Measurements from ENCODE around the gene POLR2F.
"Not testable (repeated sequence)": the region's sequence is repeated elsewhere in the genome, so short reads cannot be mapped to it uniquely, and the experiment has no call there.

POLR2F gene

DNA sequence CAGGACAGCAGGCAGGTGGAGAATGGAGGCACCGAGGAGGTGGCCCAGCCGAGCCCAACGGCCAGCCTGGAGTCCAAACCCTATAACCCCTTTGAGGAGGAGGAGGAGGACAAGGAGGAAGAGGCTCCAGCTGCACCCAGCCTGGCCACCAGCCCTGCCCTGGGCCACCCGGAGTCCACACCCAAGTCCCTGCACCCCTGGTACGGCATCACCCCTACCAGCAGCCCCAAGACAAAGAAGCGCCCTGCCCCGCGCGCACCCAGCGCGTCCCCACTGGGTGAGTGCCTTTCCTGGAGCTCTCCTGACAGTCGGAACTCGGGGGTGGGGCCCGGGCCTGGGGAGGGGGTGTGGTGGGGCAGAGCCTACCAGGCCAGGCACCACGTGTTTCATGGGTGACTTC, 27.7 kb upstream of the POLR2F start:
- no peak for DNase-seq (ENCODE audit: low spot score)

- DNase-seq (ENCODE audit: low spot score): no peak
Observed at GRCh38 chr22:37926358-37926757, 27.1 kb upstream of the POLR2F start.

DNA sequence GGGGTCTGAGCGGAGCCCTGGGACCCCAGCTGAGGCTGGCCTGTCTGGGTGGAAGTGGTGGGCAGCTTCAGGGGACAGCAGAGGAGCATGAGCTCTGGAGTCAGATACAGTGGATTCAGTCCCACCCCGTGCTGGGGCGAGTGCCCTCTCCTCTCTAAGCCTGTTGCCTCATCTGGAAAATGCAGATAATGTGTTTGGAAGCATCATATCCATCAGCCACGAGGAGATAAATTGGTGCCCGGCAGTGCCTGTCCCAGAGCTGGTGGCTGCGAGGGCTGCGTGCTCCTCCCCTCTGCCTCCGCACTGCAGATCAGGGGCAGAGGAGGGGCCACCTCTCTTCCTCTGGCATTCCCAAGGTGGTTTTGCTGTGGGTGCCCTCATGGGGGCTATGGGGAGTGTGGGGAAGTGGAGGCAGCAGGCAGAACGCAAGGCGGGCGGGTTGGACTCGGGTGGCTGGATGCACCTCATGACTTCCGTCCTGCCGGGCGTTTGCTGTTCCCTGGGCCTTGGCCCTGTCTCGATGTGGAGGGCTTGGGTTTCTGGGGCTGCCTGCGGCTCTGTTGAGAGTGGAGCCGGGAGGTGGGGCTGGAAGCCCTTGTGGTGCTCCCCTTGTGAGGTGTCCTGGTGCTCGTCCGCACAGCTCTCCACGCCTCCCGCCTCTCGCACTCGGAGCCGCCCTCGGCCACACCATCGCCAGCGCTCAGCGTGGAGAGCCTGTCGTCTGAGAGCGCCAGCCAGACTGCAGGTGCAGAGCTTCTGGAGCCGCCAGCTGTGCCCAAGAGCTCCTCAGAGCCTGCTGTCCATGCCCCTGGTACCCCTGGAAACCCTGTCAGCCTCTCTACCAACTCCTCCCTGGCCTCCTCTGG, 26.5 kb upstream of the POLR2F start:
- no peak for DNase-seq (ENCODE audit: low spot score)

- DNase-seq (ENCODE audit: low spot score): no peak
Observed at GRCh38 chr22:37927637-37927936, 25.9 kb upstream of the POLR2F start.

DNA sequence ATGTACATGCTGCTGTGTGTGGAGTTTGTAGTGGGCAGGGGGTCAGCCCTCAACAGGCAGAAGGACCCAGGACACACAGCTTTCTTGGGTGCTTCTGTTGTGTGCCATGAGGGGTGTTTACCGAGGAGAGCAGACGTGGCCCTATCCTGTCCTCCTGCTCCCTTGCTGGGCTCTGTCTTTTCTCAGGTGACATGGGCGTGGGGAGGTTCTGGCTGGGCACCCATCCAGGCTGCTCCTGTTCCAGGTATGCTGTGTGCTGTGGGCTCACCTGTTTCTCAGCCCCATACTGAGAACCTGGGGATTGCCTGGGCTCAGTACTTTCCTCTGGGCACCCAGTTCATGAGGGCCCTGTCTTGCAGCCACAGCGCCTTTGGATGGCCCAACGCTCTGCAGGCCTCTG, 24.1 kb upstream of the POLR2F start:
- no peak for DNase-seq (ENCODE audit: low spot score)

- no peak for DNase-seq (ENCODE audit: low spot score)
Observed at GRCh38 chr22:37930270-37930951, 23.1 kb upstream of the POLR2F start.

DNA sequence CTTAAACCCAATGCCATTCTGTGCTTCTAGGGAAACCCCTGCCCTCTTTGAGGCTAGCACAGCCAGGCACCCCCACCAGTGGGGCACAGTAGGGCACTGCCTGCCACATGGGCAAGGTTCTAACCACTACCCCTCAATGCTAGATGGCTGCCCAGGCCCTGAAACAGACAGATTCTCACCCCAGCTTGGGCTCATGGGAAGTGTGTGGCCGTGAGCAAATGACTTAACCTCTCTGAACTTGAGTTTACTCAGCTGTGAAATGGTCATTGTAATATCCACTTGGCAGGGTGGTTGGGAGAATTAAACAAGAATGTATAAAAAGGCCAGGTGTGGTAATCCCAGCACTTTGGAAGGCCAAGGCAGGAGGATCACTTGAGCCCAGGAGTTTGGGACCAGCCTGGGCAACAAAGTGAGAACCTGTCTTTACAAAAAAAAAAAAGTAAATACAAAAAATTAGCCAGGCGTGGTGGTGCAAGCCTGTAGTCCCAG, 22.5 kb upstream of the POLR2F start:
- DNase-seq (ENCODE audit: low spot score): no peak

DNA sequence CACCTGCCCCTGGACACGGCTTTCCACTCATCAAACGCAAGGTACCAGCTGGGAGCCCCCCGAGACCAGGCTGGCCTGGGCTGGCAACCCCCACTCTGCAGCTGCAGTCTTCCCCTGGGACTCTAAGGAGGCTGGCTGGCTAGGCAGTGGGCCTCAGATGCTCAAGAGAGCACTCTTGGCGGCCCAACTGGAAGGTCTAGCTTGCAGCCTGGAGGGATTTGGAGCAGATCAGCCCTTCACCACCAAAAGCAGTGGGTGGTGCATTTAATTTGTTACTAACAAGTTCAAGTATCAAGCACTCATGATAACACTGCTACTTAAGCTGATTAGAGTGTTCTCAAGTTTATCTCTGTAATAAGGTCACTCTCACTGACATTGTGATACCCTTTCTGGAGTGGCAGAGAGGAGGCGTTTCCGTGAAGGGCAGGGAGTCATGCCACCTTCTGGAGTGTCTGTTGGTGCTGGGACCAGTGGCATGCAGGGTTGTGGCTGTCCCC, 21.6 kb upstream of the POLR2F start:
- no peak for DNase-seq (ENCODE audit: low spot score)

- DNase-seq (ENCODE audit: low spot score): no peak
Observed at GRCh38 chr22:37932401-37932800, 21.1 kb upstream of the POLR2F start.

DNA sequence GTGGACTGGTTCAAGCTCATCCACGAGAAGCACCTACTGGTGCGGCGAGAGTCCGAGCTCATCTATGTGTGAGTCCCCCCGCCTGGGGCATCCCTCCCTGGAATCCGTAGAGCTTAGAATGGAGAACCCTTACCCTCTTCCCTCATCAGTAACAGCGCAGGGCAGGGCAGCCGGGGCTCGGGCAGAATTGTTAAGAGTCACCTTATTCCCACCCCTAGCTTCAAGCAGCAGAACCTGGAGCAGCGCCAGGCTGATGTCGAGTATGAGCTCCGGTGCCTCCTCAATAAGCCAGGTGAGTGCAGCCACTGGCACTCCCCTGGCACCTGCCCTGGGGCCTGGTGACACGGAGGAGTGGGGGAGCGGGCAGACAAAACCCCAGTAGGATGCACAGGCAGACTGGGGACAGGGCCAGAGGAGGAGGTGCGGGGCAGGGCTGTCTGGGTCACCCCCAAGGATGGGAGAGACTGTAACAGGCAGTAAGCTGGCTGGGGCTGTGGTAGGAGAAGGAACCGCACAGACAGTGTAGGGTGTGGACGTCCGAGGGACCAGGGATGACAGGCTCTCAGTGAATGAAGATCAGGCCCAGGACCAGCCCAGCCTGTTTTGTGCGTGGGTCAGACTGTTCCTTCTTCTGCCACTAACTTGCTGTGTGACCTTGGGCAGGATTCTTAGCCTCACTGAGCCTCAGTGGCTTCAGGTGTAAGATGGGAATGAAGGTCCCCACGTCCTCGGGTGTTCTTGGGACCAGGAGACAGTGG, 20.5 kb upstream of the POLR2F start:
- no peak for DNase-seq (ENCODE audit: low spot score)

GRCh38 chr22:37933711-37934376, 19.7 kb upstream of the POLR2F start:
- peak; percentile 87 for DNase-seq (ENCODE audit: low spot score)

GRCh38 chr22:37940698-37941376, 12.7 kb upstream of the POLR2F start:
- no peak for DNase-seq (ENCODE audit: low spot score)

DNA sequence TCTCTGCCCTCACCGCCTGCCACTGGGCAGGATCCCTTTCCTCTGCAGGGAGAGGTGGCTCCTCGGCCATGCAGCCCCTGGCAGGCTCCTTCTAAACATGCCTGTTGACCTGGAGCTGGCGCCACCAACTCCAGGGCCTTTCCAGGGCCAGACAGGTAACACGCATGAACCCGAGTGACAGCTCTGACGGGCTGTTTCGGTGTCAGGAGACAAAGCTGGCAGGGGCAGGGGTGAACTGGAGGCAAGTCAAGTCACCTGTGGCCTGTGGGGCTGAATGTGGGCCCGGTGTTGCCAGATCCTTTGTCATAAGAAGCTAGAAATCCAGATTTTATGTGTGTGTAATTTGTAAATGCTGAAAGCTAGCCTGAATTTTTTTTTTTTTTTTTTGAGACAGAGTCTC, 11.4 kb upstream of the POLR2F start:
- DNase-seq (ENCODE audit: low spot score): no peak

DNA sequence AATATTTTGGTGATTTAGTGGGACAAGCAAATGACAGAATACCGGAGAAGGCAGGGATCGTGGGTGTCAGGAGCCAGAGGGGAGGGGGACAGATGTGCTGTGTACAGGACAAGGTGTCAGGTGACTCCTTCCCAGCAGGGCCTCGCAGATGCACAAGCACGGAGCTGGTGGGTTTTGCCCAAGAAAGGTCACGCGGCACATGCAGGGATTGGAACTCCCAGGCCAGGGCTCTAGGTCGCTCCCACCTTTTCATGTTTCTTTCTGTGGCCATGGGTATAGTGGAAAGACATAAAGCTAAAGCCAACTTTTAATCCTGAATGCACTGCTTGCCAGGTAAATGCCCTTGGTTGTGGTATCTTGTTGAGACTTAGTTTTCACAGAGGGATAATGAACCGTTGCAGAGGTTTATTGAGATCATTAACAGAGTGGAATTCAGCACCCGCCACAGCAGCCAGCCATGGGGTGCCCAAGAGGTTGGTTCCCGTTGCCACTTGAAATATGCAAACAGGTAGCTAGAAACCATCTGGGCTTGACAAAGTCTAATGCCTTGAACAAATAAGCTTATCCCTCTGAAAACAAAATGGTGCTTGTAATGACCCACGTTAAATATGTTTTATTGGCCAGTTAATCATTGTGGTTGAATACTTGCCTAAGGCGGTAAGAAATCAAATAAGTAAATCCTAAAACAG, 10.2 kb upstream of the POLR2F start:
- no peak for DNase-seq (ENCODE audit: low spot score)

GRCh38 chr22:37943825-37944198, 9.7 kb upstream of the POLR2F start:
- DNase-seq (ENCODE audit: low spot score): no peak

DNA sequence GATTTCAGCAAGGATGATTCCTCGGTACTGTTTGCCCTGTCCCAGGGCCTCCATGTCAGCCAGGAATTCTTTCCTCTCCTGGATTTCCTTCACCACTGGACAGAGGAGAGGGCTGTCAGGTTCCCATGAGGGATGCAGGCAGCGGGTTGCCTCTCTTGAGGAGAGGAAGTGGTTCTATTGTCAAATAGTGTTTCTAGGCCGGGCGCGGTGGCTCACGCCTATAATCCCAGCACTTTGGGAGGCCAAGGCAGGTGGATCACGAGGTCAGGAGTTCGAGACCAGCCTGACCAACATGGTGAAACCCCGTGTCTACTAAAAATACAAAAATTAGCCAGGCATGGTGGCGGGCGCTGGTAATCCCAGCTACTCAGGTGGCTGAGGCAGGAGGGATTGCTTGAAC, 9.1 kb upstream of the POLR2F start:
- DNase-seq (ENCODE audit: low spot score): not testable (repeated sequence)

DNA sequence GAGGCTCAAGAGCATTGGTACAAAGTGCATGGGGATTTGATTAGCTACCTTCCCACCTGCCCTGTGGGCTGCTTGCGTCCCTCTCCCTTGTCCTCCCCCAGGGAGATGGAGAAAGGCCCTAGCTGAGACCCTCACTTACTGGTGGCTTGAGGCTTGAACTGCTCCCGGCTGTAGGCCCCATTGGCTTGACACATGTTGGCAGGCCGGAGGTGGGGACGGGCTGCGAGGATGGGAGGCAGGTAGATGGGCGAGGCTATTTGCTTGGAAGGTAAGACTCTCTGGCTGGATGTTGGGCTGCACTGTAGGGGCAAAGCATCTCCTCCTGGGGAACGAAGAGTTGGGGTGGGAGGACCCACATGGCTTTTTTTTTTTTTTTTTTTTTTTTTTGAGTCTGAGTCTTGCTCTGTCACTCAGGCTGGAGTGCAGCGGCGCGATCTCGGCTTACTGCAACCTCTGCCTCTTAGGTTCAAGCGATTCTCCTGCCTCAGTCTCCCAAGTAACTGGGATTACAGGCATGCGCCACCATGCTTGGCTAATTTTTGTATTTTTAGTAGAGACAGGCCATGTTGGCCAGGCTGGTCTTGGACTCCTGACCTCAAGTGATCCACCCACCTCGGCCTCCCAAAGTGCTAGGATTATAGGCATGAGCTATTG, 6.2 kb upstream of the POLR2F start:
- not testable (repeated sequence) for DNase-seq (ENCODE audit: low spot score)

- DNase-seq (ENCODE audit: low spot score): no peak
Observed at GRCh38 chr22:37951305-37951704, 2.2 kb upstream of the POLR2F start.

GRCh38 chr22:37952629-37953028, 870 bp upstream of the POLR2F start:
- DNase-seq (ENCODE audit: low spot score): not testable (repeated sequence)

GRCh38 chr22:37953062-37953436, 450 bp upstream of the POLR2F start:
- no peak for DNase-seq (ENCODE audit: low spot score)

Measured in activated CD4-positive, alpha-beta T cell treated with anti-CD3 and anti-CD28 coated beads, Interleukin-2, Interleukin-4, amounts not matched to agents 100 ng/mL and 50 ng/mL, durations not matched to agents 16 hours and 8 hours (primary cell).